HG03066 (cell line): ENCODE measurements around the gene NDFIP2.
"Not testable (repeated sequence)": the region's sequence is repeated elsewhere in the genome, so short reads cannot be mapped to it uniquely, and the experiment has no call there.

Experiments
- ATAC-seq: cut with Tn5 transposase; IDR thresholded peaks from one replicate; pipeline ENCODE4 v1.9.1; 2021; ENCODE audit warnings: low read depth; ENCODE audit not compliant: unreplicated experiment

Gene NDFIP2

GRCh38 chr13:79530270-79530669 lies 49.3 kb downstream of the NDFIP2 start:
- ATAC-seq, result no peak

GRCh38 chr13:79531542-79532254 lies 50.7 kb downstream of the NDFIP2 start:
- ATAC-seq, result no peak

GRCh38 chr13:79532576-79532975 lies 51.6 kb downstream of the NDFIP2 start:
- ATAC-seq, result no peak

DNA sequence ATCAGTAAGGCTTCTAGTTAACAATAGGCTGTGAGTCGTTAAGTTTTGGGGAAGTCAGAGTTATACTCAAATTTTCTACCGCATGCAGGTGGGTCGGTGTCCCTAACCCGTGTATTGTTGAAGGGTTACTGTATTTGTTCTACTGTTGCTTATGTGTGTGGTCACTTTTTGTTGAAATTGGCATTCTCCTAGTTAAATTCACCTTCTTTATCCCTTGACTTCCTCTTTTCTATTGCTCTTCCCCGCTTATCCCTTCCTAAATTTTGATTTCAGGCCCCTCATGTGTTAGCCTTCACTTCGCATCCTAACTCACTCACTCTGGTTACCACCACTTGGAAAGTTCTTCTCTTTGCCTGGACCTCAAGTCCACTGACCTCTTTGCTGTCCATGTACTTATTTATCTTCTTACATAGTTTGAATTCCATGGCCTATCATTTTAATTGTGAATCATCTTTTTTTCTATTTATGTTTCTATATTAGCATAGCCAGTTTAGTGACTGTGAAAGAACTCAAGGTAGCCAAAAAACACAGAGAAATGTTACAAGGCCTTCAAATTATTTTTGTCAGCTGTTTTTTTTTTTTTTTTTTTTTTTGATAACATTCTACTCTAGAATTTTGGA lies 52.9 kb downstream of the NDFIP2 start:
- no peak for ATAC-seq

DNA sequence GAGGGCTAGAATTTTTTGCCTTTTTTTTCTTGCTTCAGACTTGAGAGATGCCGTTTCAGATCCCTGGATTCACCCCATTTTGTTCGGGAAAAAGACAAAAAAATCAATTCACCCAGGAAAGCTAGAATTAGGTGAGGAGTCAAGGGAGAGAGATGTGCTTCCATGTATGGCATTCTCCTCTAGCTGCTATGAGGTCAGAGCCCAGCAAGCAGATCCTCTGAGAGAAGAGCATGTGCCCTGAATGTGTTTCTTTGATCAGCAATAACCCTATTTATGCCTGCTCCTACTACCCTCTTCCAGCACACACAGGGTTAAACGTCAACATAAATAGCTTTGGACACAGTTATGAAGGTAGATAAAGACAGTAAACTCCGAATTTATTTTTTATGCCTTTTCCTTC lies 53.6 kb downstream of the NDFIP2 start:
- no peak for ATAC-seq

DNA sequence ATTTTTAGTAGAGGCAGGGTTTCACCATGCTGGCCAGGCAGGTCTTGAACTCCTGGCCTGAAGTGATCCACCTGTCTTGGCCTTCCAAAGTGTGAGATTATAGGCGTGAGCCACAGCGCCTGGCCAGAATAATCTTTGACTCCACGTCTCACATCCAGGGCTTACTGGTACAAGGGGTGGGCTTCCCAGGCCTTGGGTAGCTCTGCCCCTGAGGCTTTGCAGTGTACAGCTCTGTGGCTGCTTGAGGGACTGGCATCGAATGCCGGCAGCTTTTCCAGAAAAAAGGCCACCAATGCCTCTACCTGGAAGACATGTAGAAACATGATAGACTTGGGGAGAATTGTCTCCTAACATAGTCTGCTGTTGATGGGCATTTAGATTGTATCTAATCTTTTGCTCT lies 57.8 kb downstream of the NDFIP2 start:
- ATAC-seq, result no peak

DNA sequence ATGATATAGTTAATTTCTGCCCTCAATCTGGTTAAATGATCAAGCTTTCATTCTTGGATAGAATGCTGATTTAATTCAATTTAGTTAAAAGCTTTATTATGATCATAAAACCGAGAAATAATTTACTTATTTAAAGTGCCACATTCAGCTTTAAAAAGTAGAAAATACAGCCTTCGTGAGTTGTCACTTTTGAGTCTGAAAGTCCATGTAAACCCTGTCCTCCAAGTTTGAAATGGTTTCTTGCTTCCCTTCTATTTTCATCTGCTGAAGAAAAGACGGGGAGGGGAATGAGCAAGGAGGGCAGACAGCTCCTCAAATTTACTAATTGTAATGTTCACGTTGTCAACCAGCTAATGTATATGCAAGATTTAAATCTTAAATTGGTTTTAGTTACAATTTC lies 59.5 kb downstream of the NDFIP2 start:
- no peak for ATAC-seq

DNA sequence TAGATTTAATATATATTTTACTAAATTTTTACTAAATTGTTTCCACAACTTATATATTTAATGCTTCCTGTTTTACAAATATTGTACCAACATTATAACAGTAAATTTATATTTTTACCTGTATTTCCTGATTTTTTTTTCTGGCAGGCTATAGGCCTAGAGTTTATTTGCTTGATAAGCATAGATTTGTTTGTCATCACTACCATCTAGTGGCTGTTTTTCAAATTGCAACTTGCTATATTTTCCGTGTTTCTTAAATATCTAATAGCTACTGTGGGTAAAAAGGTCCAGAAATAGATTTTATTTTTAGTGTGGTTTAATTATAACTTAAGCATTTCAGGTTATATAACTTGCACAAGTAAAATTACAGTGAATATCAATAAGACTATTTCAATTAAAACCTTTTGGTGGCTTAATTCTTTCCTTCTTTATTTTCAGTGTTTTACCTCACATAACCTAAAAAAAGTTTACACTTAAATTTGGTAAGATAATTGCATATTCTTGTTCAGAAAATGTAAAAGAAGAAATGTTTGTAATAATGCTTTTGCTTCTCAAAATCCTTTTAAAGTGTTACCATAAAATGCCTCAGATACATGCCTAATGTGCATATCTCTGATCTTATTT lies 60.6 kb downstream of the NDFIP2 start:
- ATAC-seq, result peak; percentile 62

DNA sequence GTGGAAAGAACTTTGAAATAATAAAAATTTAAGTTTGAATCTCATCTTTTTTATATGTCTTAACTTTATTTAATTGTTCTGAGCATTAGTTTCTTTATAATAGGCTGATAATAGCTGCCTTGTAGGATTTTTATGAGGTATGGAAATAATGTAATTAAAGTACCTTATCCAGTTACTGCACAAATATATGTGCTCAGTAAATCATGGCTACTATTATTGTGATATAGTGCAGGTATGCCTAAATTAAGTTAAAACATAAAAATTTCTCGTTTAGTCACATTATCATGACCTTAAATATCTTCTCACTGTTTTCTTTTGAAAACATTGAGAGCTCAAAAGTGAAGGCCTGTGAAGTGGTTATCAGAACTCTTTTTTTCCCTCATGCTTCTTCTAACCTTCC lies 62.9 kb downstream of the NDFIP2 start:
- ATAC-seq, result no peak

GRCh38 chr13:79547211-79548195 lies 66.5 kb downstream of the NDFIP2 start:
- ATAC-seq, result no peak

GRCh38 chr13:79548902-79549301 lies 67.9 kb downstream of the NDFIP2 start:
- ATAC-seq, result no peak

DNA sequence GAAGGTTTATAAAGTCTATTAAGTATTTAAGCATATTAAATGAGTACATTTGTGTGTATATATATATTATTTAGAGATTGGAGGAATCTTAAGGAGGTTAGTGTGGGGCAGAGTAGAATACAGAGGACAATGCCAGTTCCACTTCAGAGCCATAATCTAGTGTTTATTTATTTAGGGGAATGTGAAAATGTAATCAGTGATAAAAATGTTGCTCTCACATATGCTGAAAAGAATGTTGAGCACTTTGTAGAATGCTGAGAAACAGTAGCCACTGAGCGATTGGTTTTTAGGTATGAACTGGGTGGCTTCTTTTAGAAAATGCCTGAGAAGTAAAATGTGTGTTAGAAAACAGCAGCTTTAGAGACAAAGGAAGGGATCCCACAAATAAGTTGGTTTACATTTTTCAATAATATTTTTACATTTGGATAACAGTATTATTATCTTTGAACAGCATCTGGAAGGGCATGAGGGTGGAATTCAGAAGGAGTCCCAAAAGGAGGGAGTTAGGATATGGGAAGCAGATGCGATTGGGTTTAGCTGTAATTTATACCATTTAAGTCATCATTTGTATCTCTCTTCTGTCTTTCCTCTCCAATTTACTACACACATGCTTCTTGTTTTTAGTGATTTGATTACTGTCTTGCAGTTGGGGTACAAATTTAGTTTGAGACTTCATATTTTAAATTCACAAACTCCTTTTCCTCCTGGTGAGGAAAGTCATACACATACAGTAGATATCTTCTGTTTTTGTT lies 68.6 kb downstream of the NDFIP2 start:
- no peak for ATAC-seq

GRCh38 chr13:79557666-79558065 lies 76.7 kb downstream of the NDFIP2 start:
- ATAC-seq, result no peak

GRCh38 chr13:79560954-79561353 lies 80.0 kb downstream of the NDFIP2 start:
- no peak for ATAC-seq

- no peak for ATAC-seq
These were observed 81.6 kb downstream of the NDFIP2 start for GRCh38 chr13:79562557-79562956.

GRCh38 chr13:79566118-79566517 lies 85.2 kb downstream of the NDFIP2 start:
- no peak for ATAC-seq

- no peak for ATAC-seq
These were observed 90.2 kb downstream of the NDFIP2 start for GRCh38 chr13:79571147-79571546.

DNA sequence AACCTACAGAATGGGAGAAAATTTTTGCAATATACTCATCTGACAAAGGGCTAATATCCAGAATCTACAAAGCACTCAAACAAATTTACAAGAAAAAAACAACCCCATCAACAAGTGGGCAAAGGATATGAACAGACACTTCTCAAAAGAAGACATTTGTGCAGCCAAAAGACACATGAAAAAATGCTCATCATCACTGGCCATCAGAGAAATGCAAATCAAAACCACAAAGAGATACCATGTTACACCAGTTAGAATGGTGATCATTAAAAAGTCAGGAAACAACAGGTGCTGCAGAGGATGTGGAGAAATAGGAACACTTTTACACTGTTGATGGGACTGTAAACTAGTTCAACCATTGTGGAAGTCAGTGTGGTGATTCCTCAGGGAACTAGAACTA lies 92.9 kb downstream of the NDFIP2 start:
- not testable (repeated sequence) for ATAC-seq

- ATAC-seq, result no peak
These were observed 100.9 kb downstream of the NDFIP2 start for GRCh38 chr13:79581870-79582315.

DNA sequence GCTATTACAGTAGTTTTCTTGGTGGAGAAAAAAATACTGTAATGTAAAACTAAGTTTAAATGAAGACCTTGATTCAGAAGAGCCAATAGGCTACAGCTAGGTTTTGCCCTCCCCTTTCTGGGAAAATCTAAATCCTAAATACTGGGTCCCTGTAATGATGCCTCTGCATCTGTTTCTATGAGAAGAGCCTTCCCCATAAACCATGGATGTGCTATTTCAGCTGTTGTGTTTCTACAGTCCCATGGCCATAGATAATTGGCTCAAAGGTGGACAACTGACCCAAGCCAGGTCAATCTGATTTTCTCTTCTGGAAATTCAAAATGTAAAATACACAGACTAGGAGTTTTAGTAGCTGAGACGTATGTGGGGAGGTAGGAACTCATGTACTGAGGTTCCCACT lies 101.9 kb downstream of the NDFIP2 start:
- no peak for ATAC-seq
